Stomach (tissue), 4 donors: ENCODE measurements around the gene SYT7.

Experiments used
- CTCF ChIP-seq, 7 experiments: fragments of 450-650 bp in 4 of 7; fragments of 200-600 bp in 3 of 7; sonication (generic) in 3 of 7; IDR thresholded peaks; one replicate each; pipeline ENCODE4 v1.5.1; 2016 to 2019; ENCODE audit warnings: antibody characterized with exemption in 7 of 7, control low read depth in 2 of 7, mild to moderate bottlenecking in 1 of 7
- POLR2A ChIP-seq, 4 donors: fragments of 450-650 bp; IDR thresholded peaks; one replicate each; pipeline ENCODE4 v1.6.1; 2016; ENCODE audit warnings: antibody characterized with exemption in 4 of 4, control low read depth in 2 of 4, mild to moderate bottlenecking in 1 of 4, moderate library complexity in 1 of 4

DNA sequence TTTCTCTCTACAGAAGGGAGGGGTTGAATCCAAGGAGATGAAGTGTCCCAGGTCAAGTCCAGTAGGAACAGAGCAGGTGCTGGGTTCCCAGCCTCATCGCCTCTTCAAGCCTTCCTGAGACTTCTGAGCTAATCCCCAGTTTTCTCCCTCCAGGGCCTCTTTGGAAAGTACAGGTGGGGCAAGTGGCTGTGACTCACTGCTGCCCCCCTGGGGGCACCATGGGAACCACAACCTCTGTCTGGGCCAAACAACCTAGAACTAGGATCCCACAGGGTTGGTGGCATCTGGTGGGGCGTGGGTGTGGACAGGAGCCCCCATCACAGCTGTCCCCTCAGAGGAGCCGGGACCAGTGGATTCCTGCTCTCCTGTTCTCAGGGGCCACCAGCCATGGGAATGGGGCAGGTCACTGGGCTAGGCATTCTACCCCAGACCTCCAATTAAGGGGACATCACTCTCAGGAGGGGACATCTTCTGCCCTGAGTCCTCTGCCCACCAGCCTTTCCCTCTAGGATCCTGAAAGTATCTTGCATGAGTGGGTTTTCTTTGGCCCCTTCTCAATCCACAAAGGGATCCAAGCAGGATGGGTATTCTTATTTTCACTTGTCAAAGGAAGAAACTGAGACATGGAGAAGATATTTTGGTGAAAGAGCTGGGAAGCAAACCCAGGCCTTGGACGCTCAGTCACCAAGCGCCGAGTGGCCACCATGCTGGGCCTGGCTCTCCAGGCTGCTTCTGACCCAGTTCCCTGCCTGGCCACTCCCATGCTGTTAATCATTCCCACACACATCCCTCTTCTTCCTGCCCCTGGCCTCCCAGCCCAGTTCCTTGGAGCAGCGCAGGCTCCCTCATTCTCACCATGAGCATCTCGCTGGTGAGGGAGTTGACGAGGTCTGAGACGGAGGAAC is 48.5 kb downstream of the SYT7 start:
- TF ChIP-seq POLR2A (IDR thresholded peaks at IDR 0.05) = no peak
- peak in 5 of 7 experiments; percentile 30 to 66 (median 63) for TF ChIP-seq CTCF (IDR thresholded peaks at IDR 0.05)
